GM12878 (cell line): ENCODE data around the gene KLHL22. TPM values are rescaled to one million over a fixed set of nuclear protein-coding genes. Genes with fewer than 3 reads are reported as not detected.
A peak's percentile ranks its signal among the peaks of the same experiment; 100 is the strongest.

Experiments used
- ATAC-seq: fragments of 200-7000 bp; cut with Tn5 transposase; 3 replicates; pipeline ENCODE4 v1.9.1; 2020; ENCODE audit warnings: mild to moderate bottlenecking, moderate library complexity
- BruUV-seq: library from RNA; stranded (reverse); fragments of 400-500 nt; replicated peaks from 2 replicates; lab custom pipeline; 2021; lab: Mats Ljungman, UMichigan
- CTCF ChIA-PET: fragments of 300-600 bp; sonication (Branson Sonifier 250); formaldehyde crosslinking; extraction: SDS; loops from one replicate; lab custom pipeline; 2021; ENCODE audit warnings: inconsistent platforms; lab: Yijun Ruan, JAX
- POLR2A ChIA-PET: fragments of 350-600 bp; formaldehyde crosslinking; extraction: SDS; loops from one replicate; lab custom pipeline; 2021; ENCODE audit warnings: inconsistent platforms; lab: Charles Lee
- RAD21 ChIA-PET: fragments of 300-600 bp; sonication (Branson Sonifier 250); formaldehyde crosslinking; loops from one replicate; lab custom pipeline; 2023; ENCODE audit warnings: antibody characterized with exemption; ENCODE audit not compliant: unreplicated experiment; lab: Charles Lee
- SMC1A ChIA-PET: fragments of 300-600 bp; sonication (Branson Sonifier 250); formaldehyde crosslinking; loops from one replicate; lab custom pipeline; 2023; ENCODE audit not compliant: unreplicated experiment, uncharacterized antibody; lab: Charles Lee
- DNase-seq: peaks from one replicate; pipeline ENCODE4 v3.0.0-alpha.2; 2011; ENCODE audit warnings: low read depth, low spot score
- FAIRE-seq: peaks from 3 replicates; lab custom pipeline; 2011; peaks lifted over from hg19 to GRCh38; lab: Jason Lieb, UNC
- H2AFZ ChIP-seq: 2 replicates; pipeline ENCODE4 v1.6.0; 2011; ENCODE audit warnings: low read depth, low read length, control low read depth; ENCODE audit not compliant: control insufficient read depth
- H3K27ac ChIP-seq: 2 replicates; pipeline ENCODE4 v1.5.1; 2011; ENCODE audit warnings: control low read depth; ENCODE audit not compliant: control insufficient read depth, insufficient read depth
- H3K27me3 ChIP-seq, 2 experiments: replicated peaks in 1 of 2; 2 replicates each; pipeline versions ENCODE4 v1.6.0 to v1.6.1; 2011; ENCODE audit warnings: low read length in 1 of 2; ENCODE audit not compliant: control insufficient read depth in 2 of 2, insufficient read depth in 2 of 2
- H3K36me3 ChIP-seq, 2 experiments: 2 replicates each; pipeline ENCODE4 v1.5.1; 2011; ENCODE audit warnings: low read length in 1 of 2; ENCODE audit not compliant: control insufficient read depth in 2 of 2, insufficient read depth in 2 of 2
- H3K4me1 ChIP-seq: 2 replicates; pipeline ENCODE4 v1.6.1; 2011; ENCODE audit warnings: mild to moderate bottlenecking, low read length, moderate library complexity, mixed read lengths; ENCODE audit not compliant: control insufficient read depth, insufficient read depth
- H3K4me2 ChIP-seq: 2 replicates; pipeline ENCODE4 v1.6.0; 2011; ENCODE audit warnings: control low read depth; ENCODE audit not compliant: control insufficient read depth, insufficient read depth
- H3K4me3 ChIP-seq: fragments of 200-600 bp; sonication (generic); 2 replicates; pipeline ENCODE4 v1.5.1; 2016
- H3K79me2 ChIP-seq: 2 replicates; pipeline ENCODE4 v1.6.0; 2011; ENCODE audit warnings: low read length; ENCODE audit not compliant: control insufficient read depth, insufficient read depth
- H3K9ac ChIP-seq: 2 replicates; pipeline ENCODE4 v1.8.0; 2011; ENCODE audit warnings: low read length, control low read depth, mixed read lengths; ENCODE audit not compliant: control insufficient read depth, insufficient read depth
- H3K9me3 ChIP-seq: replicated peaks from 3 replicates; pipeline ENCODE4 v1.5.1; 2011; ENCODE audit warnings: mild to moderate bottlenecking, low read length; ENCODE audit not compliant: control insufficient read depth, insufficient read depth
- H4K20me1 ChIP-seq: 2 replicates; pipeline ENCODE4 v1.6.0; 2011; ENCODE audit not compliant: control insufficient read depth, insufficient read depth
- BCL11A ChIP-seq: IDR thresholded peaks from 2 replicates; pipeline ENCODE4 v1.6.1; 2011; ENCODE audit warnings: low read depth, low read length
- E2F4 ChIP-seq: IDR thresholded peaks from 2 replicates; pipeline ENCODE4 v1.6.1; 2012; ENCODE audit warnings: low read depth, low read length, improper control_type of control experiment
- HDAC2 ChIP-seq: fragments of 200-600 bp; sonication (generic); IDR thresholded peaks from 2 replicates; pipeline ENCODE4 v1.6.1; 2017
- HDAC6 ChIP-seq: fragments of 200-600 bp; sonication (generic); IDR thresholded peaks from one replicate; pipeline ENCODE4 v1.8.0; 2017; ENCODE audit warnings: antibody characterized with exemption; ENCODE audit not compliant: unreplicated experiment
- HSF1 ChIP-seq: fragments of 150-350 bp; IDR thresholded peaks from 2 replicates; pipeline ENCODE4 v1.6.1; 2014; ENCODE audit warnings: mild to moderate bottlenecking, low read depth, low read length
- IKZF2 ChIP-seq, 2 experiments: fragments of 450-650 bp; IDR thresholded peaks; 2 replicates each; pipeline ENCODE4 v1.6.1; 2017; ENCODE audit warnings: mild to moderate bottlenecking in 2 of 2, moderate library complexity in 2 of 2
- IRF5 ChIP-seq: fragments of 450-650 bp; IDR thresholded peaks from 2 replicates; pipeline ENCODE4 v1.6.1; 2017; ENCODE audit warnings: borderline replicate concordance
- JUND ChIP-seq: IDR thresholded peaks from 2 replicates; pipeline ENCODE4 v1.6.1; 2012; ENCODE audit warnings: low read depth, mild to moderate bottlenecking, low read length, improper control_type of control experiment, moderate library complexity
- MAX ChIP-seq: IDR thresholded peaks from 2 replicates; pipeline ENCODE4 v1.6.1; 2012; ENCODE audit warnings: low read depth, low read length, improper control_type of control experiment
- MXI1 ChIP-seq: fragments of 150-350 bp; IDR thresholded peaks from 2 replicates; pipeline ENCODE4 v1.6.1; 2011; ENCODE audit warnings: low read depth, mild to moderate bottlenecking, inconsistent platforms, low read length, improper control_type of control experiment
- PAX5 ChIP-seq: IDR thresholded peaks from 2 replicates; pipeline ENCODE4 v1.6.1; 2011; ENCODE audit warnings: low read depth, low read length, borderline replicate concordance
- PAX8 ChIP-seq: fragments of 450-650 bp; IDR thresholded peaks from 2 replicates; pipeline ENCODE4 v1.6.1; 2017; ENCODE audit warnings: mild to moderate bottlenecking, moderate library complexity
- RAD21 ChIP-seq: IDR thresholded peaks from 2 replicates; pipeline ENCODE4 v1.6.1; 2011; ENCODE audit warnings: mild to moderate bottlenecking, low read depth, low read length, moderate library complexity; ENCODE audit not compliant: insufficient read depth
- RAD51 ChIP-seq: fragments of 450-650 bp; IDR thresholded peaks from 2 replicates; pipeline ENCODE4 v1.6.1; 2016; ENCODE audit warnings: moderate library complexity, mild to moderate bottlenecking, inconsistent platforms
- RCOR1 ChIP-seq: conservative IDR thresholded peaks from 2 replicates; pipeline ENCODE4 v1.6.1; 2012; ENCODE audit warnings: low read depth, low read length, improper control_type of control experiment
- RUNX3 ChIP-seq: IDR thresholded peaks from 2 replicates; pipeline ENCODE4 v1.6.1; 2012; ENCODE audit warnings: low read length, inconsistent platforms
- SP1 ChIP-seq: IDR thresholded peaks from one replicate; pipeline ENCODE4 v1.6.1; 2011; ENCODE audit warnings: low read depth, low read length
- TAF1 ChIP-seq: IDR thresholded peaks from 2 replicates; pipeline ENCODE4 v1.6.1; 2011; ENCODE audit warnings: mild to moderate bottlenecking, low read depth, low read length, borderline replicate concordance
- TCF12 ChIP-seq: IDR thresholded peaks from 2 replicates; pipeline ENCODE4 v1.6.1; 2011; ENCODE audit warnings: low read depth, mild to moderate bottlenecking, low read length
- TCF7 ChIP-seq: IDR thresholded peaks from 2 replicates; pipeline ENCODE4 v1.6.1; 2014; ENCODE audit warnings: antibody characterized with exemption, borderline replicate concordance
- YY1 ChIP-seq: IDR thresholded peaks from 2 replicates; pipeline ENCODE4 v1.6.1; 2011; ENCODE audit warnings: low read depth, mild to moderate bottlenecking, low read length
- ZNF24 ChIP-seq: fragments of 450-650 bp; IDR thresholded peaks from 2 replicates; pipeline ENCODE4 v1.6.1; 2017; ENCODE audit warnings: antibody characterized with exemption, mild to moderate bottlenecking
- ZSCAN29 ChIP-seq: fragments of 450-650 bp; IDR thresholded peaks from 2 replicates; pipeline ENCODE4 v1.6.1; 2017; ENCODE audit warnings: mild to moderate bottlenecking, moderate library complexity
- WGBS: methylation state at CpG from one replicate; pipeline ENCODE4 v1.1.6; 2016; ENCODE audit warnings: low lambda C conversion rate; ENCODE audit not compliant: insufficient replicate concordance, insufficient coverage; ENCODE audit errors: missing lambda C conversion rate; 5-methylcytosine and 5-hydroxymethylcytosine counted together
- in situ Hi-C: fragments of 300-500 bp; cut with MboI; formaldehyde crosslinking; loops from 9 replicates; pipeline ENCODE4 v1.14.3; 2018; ENCODE audit warnings: mixed read lengths
- intact Hi-C: fragments of 100-400 bp; cut with micrococcal nuclease; formaldehyde crosslinking; loops from one replicate; pipeline ENCODE4 v1.14.2; 2022; ENCODE audit not compliant: unreplicated experiment
- polyA plus RNA-seq, 11 experiments: library from polyadenylated mRNA; depleted of rRNA in 4 of 11; unstranded in 6 of 11; stranded (reverse) in 5 of 11; fragments of >200 nt; fragmentation: Nextera tagmentation in 4 of 11; fragmentation: Illumina TruSeq in 1 of 11; extraction: Ambion mirVana in 4 of 11; extraction: Trizol in 1 of 11; gene quantifications; 1 replicate in 1 of 11; 2 replicates in 10 of 11; pipeline versions ENCODE4 v1.2.1 to v1.2.3, GENCODE V29; 2011 to 2016; ENCODE audit warnings: inconsistent platforms in 2 of 11, missing spikeins in 2 of 11, low read depth in 1 of 11
- total RNA-seq, 4 experiments: library from RNA; depleted of rRNA in 3 of 4; stranded (reverse); fragments of >200 nt in 3 of 4; fragmentation: Illumina TruSeq in 1 of 4; extraction: Trizol in 1 of 4; gene quantifications; 2 replicates each; pipeline versions ENCODE4 v1.2.1 to v1.2.3, GENCODE V29; 2013 to 2021

The KLHL22 gene
- total and polyA plus RNA-seq, 10 of the 15 experiments (the other 5 are each of a cell fraction or from before 2014, with no cell fraction given) = 0.06 to 22.1 (median 14.2) TPM

- peak; percentile 96 for ATAC-seq
- in situ Hi-C loops (no loop called here), intact Hi-C loops (no loop called here)
- peak within 1 kb of the TSS; percentile 99 for H3K4me2 ChIP-seq
- peak within 1 kb of the TSS; percentile 96 for H2AFZ ChIP-seq
- peak within 1 kb of the TSS; percentile 84 for H3K4me3 ChIP-seq
- POLR2A ChIA-PET = no interaction called here
- SMC1A ChIA-PET = no interaction called here
- peak; percentile 55 for DNase-seq
- H3K27me3 ChIP-seq = no peaks in the 10 kb centered on the region
- WGBS = under 1% methylated on average over 71 of the region's 71 CpGs
- H3K9me3 ChIP-seq = no peaks in the 10 kb centered on the region; the same call in 2 of the 3 replicates
- peak within 1 kb of the TSS; percentile 55 for H3K27ac ChIP-seq
- H3K79me2 ChIP-seq = no peaks in the 10 kb centered on the region
- RAD21 ChIA-PET = no interaction called here
- H3K36me3 ChIP-seq = no peaks in the 10 kb centered on the region
- BruUV-seq = no TSS peak
- CTCF ChIA-PET = interaction anchor here (1.7 kb wide), 1 partner anchor 24 kb away, joined by 7 read pairs; no protein-coding TSS in a partner anchor
- no peaks in the 10 kb centered on the region for H4K20me1 ChIP-seq
- H3K9ac ChIP-seq = peak within 1 kb of the TSS; percentile 73
- FAIRE-seq = peak; percentile 88
- H3K4me1 ChIP-seq = peaks cover 8% of the 10 kb centered on the region
- TF ChIP-seq TCF12 (no peak), IRF5 (no peak), HDAC2 (no peak), MAX (peak; percentile 23), PAX5 (no peak), MXI1 (peak; percentile 77; the same call in 1 of the 2 replicates), RAD51 (no peak), ZNF24 (no peak), HDAC6 (peak; percentile 65), SP1 (peak; percentile 16), TAF1 (peak; percentile 59; the same call in 1 of the 2 replicates), RUNX3 (0 out of 2 replicates have a peak, but pooled peaks have one; percentile 10), JUND (no peak), ZSCAN29 (no peak), RAD21 (no peak), E2F4 (no peak), RCOR1 (no peak), PAX8 (no peak), TCF7 (no peak), YY1 (peak; percentile 90), HSF1 (no peak), BCL11A (no peak), IKZF2 (IDR thresholded peaks at IDR 0.05) (peak in 1 of 2 experiments; percentile 13; a peak in 1 of 4 replicates)
These were observed 101.7 kb downstream of the KLHL22 start, which contains the start of gene ZNF74 for GRCh38 chr22:20393705-20394476. Gene ZNF74 (plus strand): TSS chr22:20394151. CDS start chr22:20394629, 478 bp downstream.
